Measurements from ENCODE around the gene ALKBH7. TPM values are rescaled to one million over a fixed set of nuclear protein-coding genes. Genes with fewer than 3 reads are reported as not detected.

The ALKBH7 gene
- total RNA-seq, 5 donors from 2014 or later (not counting 1 experiment from before 2014, with no cell fraction given), result 49.9 to 94.8 (median 83.5) TPM

DNA sequence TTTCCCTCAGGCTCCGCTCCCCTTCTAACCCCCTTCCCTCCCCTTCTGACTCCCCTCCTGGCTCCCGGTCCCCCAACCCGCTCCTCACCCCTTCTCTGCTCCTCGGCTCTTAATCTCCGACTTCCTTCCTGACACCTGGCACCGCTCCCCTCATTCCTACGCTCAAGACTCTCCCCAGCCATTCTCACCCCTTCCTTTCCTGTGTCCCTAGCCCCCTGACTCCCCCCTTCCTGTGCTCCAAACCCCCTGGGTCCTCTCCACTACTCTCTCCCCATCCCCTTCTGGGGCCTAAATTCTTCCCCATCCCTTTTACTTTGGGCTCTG is 10.6 kb upstream of the ALKBH7 start:
- POLR2A ChIA-PET, result interaction anchor here in 1 of 2 donors (1.6 kb wide), 1 partner anchor 10 kb away, joined by 16 read pairs; the partner anchor contains the start of gene ALKBH7

DNA sequence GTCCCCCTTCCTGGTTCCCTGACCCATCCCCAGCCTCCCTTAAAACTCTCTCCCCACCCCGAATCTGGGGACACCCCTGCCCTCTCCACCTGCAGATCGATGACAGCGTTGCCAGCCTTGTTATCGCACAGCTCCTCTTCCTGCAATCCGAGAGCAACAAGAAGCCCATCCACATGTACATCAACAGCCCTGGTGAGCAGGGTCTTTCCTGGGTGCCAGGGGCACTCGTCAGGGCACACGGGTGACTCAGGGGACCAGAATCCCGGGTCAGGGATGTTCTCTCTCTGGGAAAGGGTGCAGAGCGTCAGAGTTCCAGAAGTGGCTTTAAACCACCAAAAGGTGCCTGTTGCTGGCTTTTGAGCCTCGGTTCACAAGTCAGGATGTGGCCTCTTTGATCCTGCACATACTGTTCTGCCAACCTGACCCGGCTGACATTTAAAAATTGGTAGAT is 10.2 kb upstream of the ALKBH7 start:
- under 1% methylated on average over 11 of the region's 11 CpGs for WGBS (ENCODE audit: insufficient coverage)

More for the DNA sequence above, 10.6 kb upstream of the ALKBH7 start:
- Mint-ChIP-seq H3K9me3 (no peaks in the 10 kb centered on the region), H3K4me3 (peak overlapping the region; percentile 86 to 100 (median 94)), H3K4me1 (peaks cover 12 to 30% (median 23%) of the 10 kb centered on the region in 3 donors), H3K36me3 (peaks cover 10% of the 10 kb centered on the region), H3K27ac (peak overlapping the region; percentile 93 to 96), H3K27me3 (no peaks in the 10 kb centered on the region)
- H3K9me3 ChIP-seq, result no peaks in the 10 kb centered on the region
- 0% methylated on average over 7 of the region's 7 CpGs for WGBS (ENCODE audit: insufficient coverage)
- no peaks in the 10 kb centered on the region for H3K27me3 ChIP-seq (replicated peaks in 1 of 2; ENCODE audit: control insufficient read depth in 2 of 2, extremely low read depth in 1 of 2, insufficient read depth in 2 of 2, low read length in 1 of 2)
- H3K4me3 ChIP-seq (ENCODE audit: control insufficient read depth in 1 of 2, extremely low read depth in 1 of 2, low read length in 1 of 2), result peak overlapping the region; percentile 57 to 81
- H3K27ac ChIP-seq (ENCODE audit: low read length), result peak overlapping the region; percentile 88
- CTCF ChIA-PET, result interaction anchor here in 1 of 2 donors (2.3 kb wide), 1 partner anchor 10 kb away, joined by 19 read pairs; the partner anchor contains the start of gene ALKBH7
- ATAC-seq (replicated peaks in 1 of 4) (peak in 3 of 4 experiments; percentile 1 to 7 (median 2)), DNase-seq (no peak)
- H3K4me1 ChIP-seq (ENCODE audit: control insufficient read depth in 1 of 2, extremely low read depth in 1 of 2, insufficient read depth in 2 of 2, low read length in 2 of 2), result peaks cover 7 to 41% of the 10 kb centered on the region in 2 experiments
- peaks cover 22 to 28% of the 10 kb centered on the region in 2 donors for H3K36me3 ChIP-seq (ENCODE audit: control insufficient read depth in 2 of 2, extremely low read depth in 1 of 2, insufficient read depth in 1 of 2, low read length in 1 of 2)

DNA sequence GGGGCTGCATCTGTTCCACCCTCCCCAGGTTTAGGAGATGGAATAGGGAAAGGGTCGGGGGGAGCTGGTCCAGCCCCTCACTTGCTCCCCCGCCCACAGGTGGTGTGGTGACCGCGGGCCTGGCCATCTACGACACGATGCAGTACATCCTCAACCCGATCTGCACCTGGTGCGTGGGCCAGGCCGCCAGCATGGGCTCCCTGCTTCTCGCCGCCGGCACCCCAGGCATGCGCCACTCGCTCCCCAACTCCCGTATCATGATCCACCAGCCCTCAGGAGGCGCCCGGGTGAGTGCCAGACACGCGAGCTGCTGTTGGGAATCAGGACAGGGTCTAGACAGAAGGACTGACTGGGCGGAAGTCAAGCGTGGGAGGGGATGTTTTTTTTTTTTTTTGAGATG is 8.2 kb upstream of the ALKBH7 start:
- Mint-ChIP-seq H3K36me3 (peaks cover 19% of the 10 kb centered on the region), H3K4me1 (peaks cover 15 to 32% (median 23%) of the 10 kb centered on the region in 3 donors), H3K27me3 (no peaks in the 10 kb centered on the region), H3K27ac (peak overlapping the region; percentile 39 to 83), H3K9me3 (no peaks in the 10 kb centered on the region), H3K4me3 (peak overlapping the region in 1 of 3 donors; percentile 63)
- DNase-seq (no peak), ATAC-seq (replicated peaks in 1 of 4) (no peak)
- Histone ChIP-seq H3K36me3 (ENCODE audit: control insufficient read depth in 2 of 2, extremely low read depth in 1 of 2, insufficient read depth in 1 of 2, low read length in 1 of 2) (peaks cover 38 to 51% of the 10 kb centered on the region in 2 donors), H3K4me3 (ENCODE audit: control insufficient read depth in 1 of 2, extremely low read depth in 1 of 2, low read length in 1 of 2) (no peak overlapping the region), H3K4me1 (ENCODE audit: control insufficient read depth in 1 of 2, extremely low read depth in 1 of 2, insufficient read depth in 2 of 2, low read length in 2 of 2) (peaks cover 7 to 41% of the 10 kb centered on the region in 2 experiments), H3K27me3 (replicated peaks in 1 of 2; ENCODE audit: control insufficient read depth in 2 of 2, extremely low read depth in 1 of 2, insufficient read depth in 2 of 2, low read length in 1 of 2) (no peaks in the 10 kb centered on the region), H3K9me3 (no peaks in the 10 kb centered on the region), H3K27ac (ENCODE audit: low read length) (no peak overlapping the region)
- CTCF ChIA-PET, result no interaction called here
- WGBS (ENCODE audit: insufficient coverage), result 98% methylated on average over 12 of the region's 21 CpGs
- POLR2A ChIA-PET, result interaction anchor here in 1 of 2 donors (1.3 kb wide), 1 partner anchor 8 kb away, joined by 3 read pairs; the partner anchor contains the start of gene ALKBH7

More for the DNA sequence above, 10.2 kb upstream of the ALKBH7 start:
- no peaks in the 10 kb centered on the region for H3K27me3 ChIP-seq (replicated peaks in 1 of 2; ENCODE audit: control insufficient read depth in 2 of 2, extremely low read depth in 1 of 2, insufficient read depth in 2 of 2, low read length in 1 of 2)
- ChIA-PET CTCF (interaction anchor here in 1 of 2 donors (2.3 kb wide), 1 partner anchor 10 kb away, joined by 19 read pairs; the partner anchor contains the start of gene ALKBH7), POLR2A (interaction anchor here in 1 of 2 donors (0.6 to 1.6 kb wide), 2 partner anchors 10 to 49 kb away, joined by 3 to 16 read pairs; partner anchors contain the start of gene ALKBH7)
- H3K4me3 Mint-ChIP-seq, result peak overlapping the region; percentile 86 to 100 (median 94)
- H3K36me3 Mint-ChIP-seq, result peaks cover 11% of the 10 kb centered on the region
- no peaks in the 10 kb centered on the region for H3K9me3 Mint-ChIP-seq
- H3K4me3 ChIP-seq (ENCODE audit: control insufficient read depth in 1 of 2, extremely low read depth in 1 of 2, low read length in 1 of 2), result peak overlapping the region; percentile 57 to 81
- H3K27ac Mint-ChIP-seq, result peak overlapping the region; percentile 93 to 96
- DNase-seq (peak in 34 of 35 experiments; percentile 22 to 74 (median 40)), ATAC-seq (replicated peaks in 1 of 4) (peak; percentile 48 to 61 (median 58))
- H3K27me3 Mint-ChIP-seq, result no peaks in the 10 kb centered on the region
- H3K27ac ChIP-seq (ENCODE audit: low read length), result peak overlapping the region; percentile 88
- H3K4me1 ChIP-seq (ENCODE audit: control insufficient read depth in 1 of 2, extremely low read depth in 1 of 2, insufficient read depth in 2 of 2, low read length in 2 of 2), result peaks cover 7 to 41% of the 10 kb centered on the region in 2 experiments
- H3K9me3 ChIP-seq, result no peaks in the 10 kb centered on the region
- H3K4me1 Mint-ChIP-seq, result peaks cover 12 to 30% (median 23%) of the 10 kb centered on the region in 3 donors
- H3K36me3 ChIP-seq (ENCODE audit: control insufficient read depth in 2 of 2, extremely low read depth in 1 of 2, insufficient read depth in 1 of 2, low read length in 1 of 2), result peaks cover 26 to 31% of the 10 kb centered on the region in 2 donors

- POLR2A ChIA-PET, result interaction anchor here (0.6 to 1.5 kb wide), 8 partner anchors 10 to 1405 kb away, joined by 3 to 16 read pairs (median 6); partner anchors contain the start of genes CLPP (in 1 of the 2), GTF2F1 (in 1 of the 2) and KHSRP (in 1 of the 2)
- H3K4me1 ChIP-seq (ENCODE audit: control insufficient read depth in 1 of 2, extremely low read depth in 1 of 2, insufficient read depth in 2 of 2, low read length in 2 of 2), result peaks cover 6 to 16% of the 10 kb centered on the region in 2 experiments
Observed at GRCh38 chr19:6373096-6373812, 660 bp downstream of the ALKBH7 start.

GRCh38 chr19:6373813-6374108 is 1.2 kb downstream of the ALKBH7 start:
- Mint-ChIP-seq H3K36me3 (peaks cover 8% of the 10 kb centered on the region), H3K27me3 (no peaks in the 10 kb centered on the region), H3K27ac (peak overlapping the region; percentile 57 to 58), H3K4me3 (peak overlapping the region; percentile 86 to 93 (median 89)), H3K9me3 (no peaks in the 10 kb centered on the region), H3K4me1 (peaks cover 14 to 23% (median 20%) of the 10 kb centered on the region in 3 donors)
- no peaks in the 10 kb centered on the region for H3K9me3 ChIP-seq
- peaks cover 8 to 14% of the 10 kb centered on the region in 2 donors for H3K36me3 ChIP-seq (ENCODE audit: control insufficient read depth in 2 of 2, extremely low read depth in 1 of 2, insufficient read depth in 1 of 2, low read length in 1 of 2)
- ChIA-PET POLR2A (interaction anchor here in 1 of 2 donors (0.7 kb wide), 1 partner anchor 30 kb away, joined by 3 read pairs; no protein-coding TSS in a partner anchor), CTCF (no interaction called here)
- H3K27me3 ChIP-seq (replicated peaks in 1 of 2; ENCODE audit: control insufficient read depth in 2 of 2, extremely low read depth in 1 of 2, insufficient read depth in 2 of 2, low read length in 1 of 2), result no peaks in the 10 kb centered on the region
- H3K27ac ChIP-seq (ENCODE audit: low read length), result peak overlapping the region; percentile 60
- peaks cover 6 to 16% of the 10 kb centered on the region in 2 experiments for H3K4me1 ChIP-seq (ENCODE audit: control insufficient read depth in 1 of 2, extremely low read depth in 1 of 2, insufficient read depth in 2 of 2, low read length in 2 of 2)
- peak overlapping the region; percentile 5 to 43 for H3K4me3 ChIP-seq (ENCODE audit: control insufficient read depth in 1 of 2, extremely low read depth in 1 of 2, low read length in 1 of 2)
- ATAC-seq (replicated peaks in 1 of 4), result no peak
- 46% methylated on average over 5 of the region's 5 CpGs for WGBS (ENCODE audit: insufficient coverage)
- no peak for DNase-seq

More at GRCh38 chr19:6373096-6373812, 660 bp downstream of the ALKBH7 start:
- Histone ChIP-seq H3K27ac (ENCODE audit: low read length) (peak overlapping the region; percentile 85), H3K27me3 (replicated peaks in 1 of 2; ENCODE audit: control insufficient read depth in 2 of 2, extremely low read depth in 1 of 2, insufficient read depth in 2 of 2, low read length in 1 of 2) (no peaks in the 10 kb centered on the region), H3K9me3 (no peaks in the 10 kb centered on the region), H3K36me3 (ENCODE audit: control insufficient read depth in 2 of 2, extremely low read depth in 1 of 2, insufficient read depth in 1 of 2, low read length in 1 of 2) (peaks cover 13 to 19% of the 10 kb centered on the region in 2 donors), H3K4me3 (ENCODE audit: control insufficient read depth in 1 of 2, extremely low read depth in 1 of 2, low read length in 1 of 2) (peak overlapping the region; percentile 74 to 76)
- peak overlapping the region; percentile 86 to 93 (median 89) for H3K4me3 Mint-ChIP-seq
- H3K27me3 Mint-ChIP-seq, result no peaks in the 10 kb centered on the region
- H3K36me3 Mint-ChIP-seq, result peaks cover 4% of the 10 kb centered on the region
- ATAC-seq (replicated peaks in 1 of 4) (peak; percentile 68 to 71 (median 70)), DNase-seq (peak; percentile 92 to 99 (median 97))
- CTCF ChIA-PET, result interaction anchor here (0.5 to 1.5 kb wide), 7 partner anchors 10 to 821 kb away, joined by 3 to 19 read pairs (median 7); partner anchors contain the start of genes CLPP (in 1 of the 2), GTF2F1 (in 1 of the 2) and KHSRP (in 1 of the 2)
- H3K9me3 Mint-ChIP-seq, result no peaks in the 10 kb centered on the region
- peak overlapping the region; percentile 93 to 94 for H3K27ac Mint-ChIP-seq
- H3K4me1 Mint-ChIP-seq, result peaks cover 14 to 23% (median 20%) of the 10 kb centered on the region in 3 donors
- WGBS (ENCODE audit: insufficient coverage), result under 1% methylated on average over 38 of the region's 53 CpGs
